A673 (cell line): ENCODE measurements around the gene CPM. TPM values are rescaled to one million over a fixed set of nuclear protein-coding genes. Genes with fewer than 3 reads are reported as not detected.

Source experiments
- BruUV-seq: library from RNA; stranded (reverse); fragments of 400-500 nt; replicated peaks from 2 replicates; lab custom pipeline; 2021; lab: Mats Ljungman, UMichigan
- CTCF ChIA-PET: fragments of 300-600 bp; sonication (Branson Sonifier 250); formaldehyde crosslinking; loops from one replicate; lab custom pipeline; 2022; ENCODE audit warnings: antibody characterized with exemption; lab: Charles Lee
- POLR2A ChIA-PET: fragments of 300-600 bp; sonication (Branson Sonifier 250); formaldehyde crosslinking; loops from one replicate; lab custom pipeline; 2022; ENCODE audit warnings: antibody characterized with exemption; ENCODE audit not compliant: low non-redundant PET; lab: Charles Lee
- DNase-seq: peaks from one replicate; pipeline ENCODE4 v3.0.0-alpha.2; 2015; ENCODE audit warnings: low spot score
- H3K27ac ChIP-seq: fragments of 200-600 bp; sonication (generic); 2 replicates; pipeline ENCODE4 v1.5.1; 2016; ENCODE audit warnings: mixed run types, low read depth, mild to moderate bottlenecking, mixed read lengths, antibody characterized with exemption, low read length; ENCODE audit not compliant: poor library complexity, severe bottlenecking
- H3K27me3 ChIP-seq: fragments of 200-600 bp; sonication (generic); replicated peaks from 2 replicates; pipeline ENCODE4 v1.6.1; 2017; ENCODE audit warnings: mixed run types, low read depth, mild to moderate bottlenecking, mixed read lengths, antibody characterized with exemption, low read length; ENCODE audit not compliant: insufficient read depth, poor library complexity
- H3K36me3 ChIP-seq: fragments of 200-600 bp; sonication (generic); 2 replicates; pipeline ENCODE4 v1.6.1; 2016; ENCODE audit warnings: mixed run types, mild to moderate bottlenecking, mixed read lengths, antibody characterized with exemption, low read length; ENCODE audit not compliant: insufficient read depth, poor library complexity, severe bottlenecking
- H3K4me1 ChIP-seq: fragments of 200-600 bp; sonication (generic); 2 replicates; pipeline ENCODE4 v1.6.1; 2017; ENCODE audit warnings: mixed run types, mild to moderate bottlenecking, mixed read lengths, antibody characterized with exemption, low read length; ENCODE audit not compliant: insufficient read depth, poor library complexity, severe bottlenecking
- H3K4me3 ChIP-seq: fragments of 200-600 bp; sonication (generic); 2 replicates; pipeline ENCODE4 v1.5.1; 2016; ENCODE audit warnings: low read depth, mixed run types, mild to moderate bottlenecking, mixed read lengths, low read length; ENCODE audit not compliant: poor library complexity, severe bottlenecking
- H3K9me3 ChIP-seq: fragments of 200-600 bp; sonication (generic); 2 replicates; pipeline ENCODE4 v1.6.1; 2016; ENCODE audit warnings: mixed run types, low read depth, mild to moderate bottlenecking, mixed read lengths, antibody characterized with exemption, low read length; ENCODE audit not compliant: poor library complexity, severe bottlenecking
- EZH2 ChIP-seq: fragments of 200-600 bp; sonication (generic); IDR thresholded peaks from 2 replicates; pipeline ENCODE4 v1.6.1; 2017; ENCODE audit warnings: borderline replicate concordance, low read depth, mild to moderate bottlenecking, mixed read lengths, antibody characterized with exemption, low read length; ENCODE audit not compliant: poor library complexity, severe bottlenecking
- intact Hi-C: fragments of 100-400 bp; cut with micrococcal nuclease; formaldehyde crosslinking; loops from one replicate; pipeline ENCODE4 v1.10.0; 2022; ENCODE audit not compliant: unreplicated experiment
- total RNA-seq: library from RNA; stranded (reverse); gene quantifications from 2 replicates; pipeline ENCODE4 v1.2.3, GENCODE V29; 2021
- TF ChIP-seq, protein P1 (sequence below): fragments of 300-800, 200-600 bp; sonication (generic); conservative IDR thresholded peaks from 2 replicates; pipeline ENCODE4 v1.5.1; 2017; ENCODE audit warnings: low read depth, mild to moderate bottlenecking, antibody characterized with exemption, low read length, moderate library complexity, mixed read lengths

The CPM gene
- total RNA-seq, 1 experiment from 2014 or later = 0.84 TPM

GRCh38 chr12:68894276-68894855 lies 38.6 kb downstream of the CPM start:
- no peak for DNase-seq
- ChIA-PET POLR2A (no interaction called here), CTCF (no interaction called here)

DNA sequence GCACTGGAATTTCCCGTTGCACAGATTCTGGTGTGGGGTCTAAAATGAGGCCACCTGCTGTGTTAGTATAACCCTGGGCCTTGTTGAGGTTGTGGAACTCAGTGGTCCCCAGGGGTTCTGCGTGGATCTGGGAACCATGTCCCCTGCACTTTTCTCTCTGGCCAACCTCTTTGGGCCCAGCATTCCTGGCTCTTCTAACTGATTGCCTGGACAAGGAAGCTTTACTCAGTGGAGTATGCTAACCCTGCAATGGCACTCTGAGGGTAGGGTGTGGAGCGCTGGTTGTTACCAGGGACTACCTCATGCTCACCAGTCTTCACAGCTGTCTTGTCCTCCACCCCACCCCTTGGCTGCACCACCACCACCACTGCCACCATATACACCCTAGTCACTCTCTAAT lies 39.2 kb downstream of the CPM start:
- no TSS peak for BruUV-seq
- no peaks in the 10 kb centered on the region for H3K36me3 ChIP-seq
- H3K27ac ChIP-seq = no peak overlapping the region
- intact Hi-C loops = no loop called here
- no peak for DNase-seq
- no peaks in the 10 kb centered on the region for H3K9me3 ChIP-seq
- ChIA-PET POLR2A (no interaction called here), CTCF (no interaction called here)
- peaks cover 24% of the 10 kb centered on the region for H3K4me1 ChIP-seq
- no peak overlapping the region for H3K4me3 ChIP-seq
- no peaks in the 10 kb centered on the region for H3K27me3 ChIP-seq
- TF ChIP-seq, protein P1, sequence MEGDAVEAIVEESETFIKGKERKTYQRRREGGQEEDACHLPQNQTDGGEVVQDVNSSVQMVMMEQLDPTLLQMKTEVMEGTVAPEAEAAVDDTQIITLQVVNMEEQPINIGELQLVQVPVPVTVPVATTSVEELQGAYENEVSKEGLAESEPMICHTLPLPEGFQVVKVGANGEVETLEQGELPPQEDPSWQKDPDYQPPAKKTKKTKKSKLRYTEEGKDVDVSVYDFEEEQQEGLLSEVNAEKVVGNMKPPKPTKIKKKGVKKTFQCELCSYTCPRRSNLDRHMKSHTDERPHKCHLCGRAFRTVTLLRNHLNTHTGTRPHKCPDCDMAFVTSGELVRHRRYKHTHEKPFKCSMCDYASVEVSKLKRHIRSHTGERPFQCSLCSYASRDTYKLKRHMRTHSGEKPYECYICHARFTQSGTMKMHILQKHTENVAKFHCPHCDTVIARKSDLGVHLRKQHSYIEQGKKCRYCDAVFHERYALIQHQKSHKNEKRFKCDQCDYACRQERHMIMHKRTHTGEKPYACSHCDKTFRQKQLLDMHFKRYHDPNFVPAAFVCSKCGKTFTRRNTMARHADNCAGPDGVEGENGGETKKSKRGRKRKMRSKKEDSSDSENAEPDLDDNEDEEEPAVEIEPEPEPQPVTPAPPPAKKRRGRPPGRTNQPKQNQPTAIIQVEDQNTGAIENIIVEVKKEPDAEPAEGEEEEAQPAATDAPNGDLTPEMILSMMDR = no peak
- TF ChIP-seq EZH2 = no peak

More at GRCh38 chr12:68894276-68894855, 38.6 kb downstream of the CPM start:
- no peaks in the 10 kb centered on the region for H3K36me3 ChIP-seq
- BruUV-seq = no TSS peak
- no peak overlapping the region for H3K4me3 ChIP-seq
- H3K27ac ChIP-seq = no peak overlapping the region
- H3K9me3 ChIP-seq = no peaks in the 10 kb centered on the region
- peaks cover 28% of the 10 kb centered on the region for H3K4me1 ChIP-seq
- TF ChIP-seq, protein P1 = no peak
- no peak for TF ChIP-seq EZH2
- intact Hi-C loops = no loop called here
- H3K27me3 ChIP-seq = no peaks in the 10 kb centered on the region

GRCh38 chr12:68893201-68893600 lies 39.8 kb downstream of the CPM start:
- H3K36me3 ChIP-seq = no peaks in the 10 kb centered on the region
- ChIA-PET CTCF (no interaction called here), POLR2A (interaction anchor here (0.6 kb wide), 1 partner anchor 909 kb away, joined by 3 read pairs; no protein-coding TSS in a partner anchor)
- no peak for DNase-seq
- BruUV-seq = no TSS peak
- H3K4me3 ChIP-seq = no peak overlapping the region
- no peaks in the 10 kb centered on the region for H3K9me3 ChIP-seq
- H3K4me1 ChIP-seq = peaks cover 19% of the 10 kb centered on the region
- no peak for TF ChIP-seq EZH2
- TF ChIP-seq, protein P1 = no peak
- H3K27me3 ChIP-seq = no peaks in the 10 kb centered on the region
- no peak overlapping the region for H3K27ac ChIP-seq
- intact Hi-C loops = no loop called here
